HG03097 (cell line): ENCODE data around the gene HAS3.

Experiments used
- ATAC-seq: cut with Tn5 transposase; IDR thresholded peaks from one replicate; pipeline ENCODE4 v1.9.1; 2021; ENCODE audit not compliant: unreplicated experiment, low FRiP score

HAS3 gene

DNA sequence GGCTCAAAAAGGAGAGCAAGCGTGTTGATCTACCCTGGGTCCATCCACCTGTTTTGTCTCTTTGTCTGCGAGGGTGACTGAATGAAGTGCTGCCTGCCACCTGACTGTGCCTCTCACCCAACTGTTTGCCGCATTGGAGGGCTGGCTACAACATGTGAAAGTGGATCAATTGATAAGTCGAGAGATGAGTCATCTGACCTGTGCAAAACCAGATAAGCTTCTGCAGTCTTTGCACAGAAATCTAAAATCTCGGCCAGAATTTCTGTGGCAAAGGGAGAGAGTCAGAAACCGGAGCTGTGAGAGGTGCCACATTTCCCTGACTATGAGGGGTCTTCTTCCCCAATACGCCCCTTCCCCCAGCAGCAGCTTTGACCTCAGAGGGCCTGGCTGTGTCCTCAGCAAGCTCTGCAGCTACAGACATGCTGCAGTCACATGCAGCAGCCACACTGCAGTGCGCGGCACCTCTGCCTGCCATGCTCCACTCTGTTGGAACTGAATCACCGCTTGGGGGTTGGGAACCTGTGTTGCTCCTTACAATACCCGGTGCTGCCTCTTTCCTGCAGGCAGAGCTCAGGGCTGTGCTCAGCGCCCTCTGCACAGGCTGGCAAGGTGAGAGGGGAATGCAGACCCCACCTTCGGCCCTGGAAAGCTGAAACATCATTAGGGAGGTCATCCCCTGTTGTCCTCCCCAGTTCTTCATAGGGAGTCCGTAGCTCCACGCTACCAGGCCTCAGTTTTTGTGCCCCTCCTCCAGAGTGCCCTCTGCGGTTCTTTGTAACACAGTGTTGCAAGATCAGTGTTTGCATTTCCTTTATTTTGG, 16.2 kb upstream of the HAS3 start:
- ATAC-seq, result no peak

DNA sequence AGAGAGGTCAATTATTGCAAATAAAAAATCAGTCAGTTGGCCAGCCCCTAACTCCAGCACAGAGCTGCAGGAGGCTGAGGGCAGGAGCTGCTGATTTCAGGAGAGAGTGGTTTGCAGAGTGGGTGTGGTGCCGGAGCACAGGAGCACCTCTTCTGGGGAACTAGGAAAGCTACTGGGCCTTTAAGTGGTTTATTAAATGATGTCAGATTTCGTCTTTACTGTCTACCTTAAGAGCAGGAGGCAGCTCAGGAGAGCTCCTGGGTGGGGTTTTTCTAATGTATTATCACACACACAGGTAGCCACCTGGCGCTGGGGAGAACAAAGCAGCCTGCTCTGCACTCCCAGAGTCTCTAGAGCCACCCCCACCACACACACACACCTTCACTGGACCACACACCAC, 11.5 kb upstream of the HAS3 start:
- no peak for ATAC-seq

DNA sequence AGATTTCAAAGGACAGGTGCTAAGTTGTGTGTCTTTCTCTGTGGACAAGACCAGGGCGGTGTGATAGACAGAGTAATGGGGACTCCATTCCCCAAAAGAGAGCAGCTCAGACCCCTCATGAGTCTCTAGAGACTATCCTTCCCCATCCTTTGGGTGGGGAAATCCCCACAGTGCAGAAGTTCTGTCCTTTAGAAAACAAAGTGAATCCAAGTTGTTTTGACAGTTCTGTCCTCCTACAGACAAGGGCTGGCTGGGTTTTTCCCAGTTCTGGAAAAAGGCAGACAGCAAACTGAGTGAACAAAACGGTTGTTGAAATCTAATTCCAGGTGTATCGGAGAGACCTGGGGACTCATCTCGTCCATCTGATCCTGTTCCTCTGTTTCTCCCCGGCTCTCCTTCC, 11.0 kb upstream of the HAS3 start:
- ATAC-seq, result no peak

DNA sequence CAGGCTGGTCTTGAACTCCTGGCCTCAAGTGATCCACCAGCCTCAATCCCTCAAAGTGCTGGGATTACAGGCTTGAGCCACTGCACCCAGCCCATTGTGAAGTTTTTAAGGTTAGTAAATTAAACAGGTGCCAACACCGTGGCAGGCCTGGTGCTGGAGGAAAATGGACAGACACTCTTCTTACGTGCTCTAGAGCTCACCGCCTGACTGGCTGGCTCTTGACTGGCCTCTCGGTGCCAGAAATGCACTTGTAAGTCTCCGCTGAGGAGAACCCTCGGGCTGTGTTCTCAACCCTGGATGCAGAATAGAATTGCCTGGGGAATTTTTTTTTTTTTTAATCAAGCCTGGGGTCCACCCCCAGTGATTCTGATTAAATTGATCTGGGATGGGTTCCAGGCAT, 10.3 kb upstream of the HAS3 start:
- ATAC-seq, result no peak

DNA sequence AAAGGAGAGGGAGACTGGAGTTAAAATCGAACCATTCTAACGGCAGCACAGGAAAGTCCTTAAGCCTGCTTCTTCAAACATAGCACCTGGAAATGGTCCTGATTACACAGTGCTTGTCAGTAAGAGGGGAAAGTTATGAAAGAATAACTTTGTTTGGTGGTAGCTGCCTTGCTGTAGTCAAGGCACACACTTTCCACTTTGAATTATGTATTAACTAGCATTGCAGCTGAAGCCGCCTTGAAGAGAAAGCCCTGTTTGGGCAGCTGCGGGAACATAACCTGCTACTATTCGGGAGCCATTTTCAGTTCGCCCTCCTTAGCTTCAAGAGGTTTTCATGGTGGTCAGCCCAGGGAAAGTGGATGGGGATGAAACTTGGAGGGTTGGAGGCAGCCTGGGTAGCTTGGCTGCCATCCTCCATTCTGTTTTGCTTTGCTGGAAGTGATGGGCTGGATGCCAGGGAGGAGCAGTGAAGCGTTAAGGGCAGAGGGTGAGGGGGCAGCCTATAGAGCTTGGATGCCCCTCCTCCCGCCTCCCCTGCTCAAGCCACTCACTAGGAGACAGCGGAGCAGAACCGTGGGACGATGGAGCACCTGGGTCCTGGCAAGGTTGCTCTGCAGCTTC, 5.3 kb upstream of the HAS3 start:
- ATAC-seq, result no peak

DNA sequence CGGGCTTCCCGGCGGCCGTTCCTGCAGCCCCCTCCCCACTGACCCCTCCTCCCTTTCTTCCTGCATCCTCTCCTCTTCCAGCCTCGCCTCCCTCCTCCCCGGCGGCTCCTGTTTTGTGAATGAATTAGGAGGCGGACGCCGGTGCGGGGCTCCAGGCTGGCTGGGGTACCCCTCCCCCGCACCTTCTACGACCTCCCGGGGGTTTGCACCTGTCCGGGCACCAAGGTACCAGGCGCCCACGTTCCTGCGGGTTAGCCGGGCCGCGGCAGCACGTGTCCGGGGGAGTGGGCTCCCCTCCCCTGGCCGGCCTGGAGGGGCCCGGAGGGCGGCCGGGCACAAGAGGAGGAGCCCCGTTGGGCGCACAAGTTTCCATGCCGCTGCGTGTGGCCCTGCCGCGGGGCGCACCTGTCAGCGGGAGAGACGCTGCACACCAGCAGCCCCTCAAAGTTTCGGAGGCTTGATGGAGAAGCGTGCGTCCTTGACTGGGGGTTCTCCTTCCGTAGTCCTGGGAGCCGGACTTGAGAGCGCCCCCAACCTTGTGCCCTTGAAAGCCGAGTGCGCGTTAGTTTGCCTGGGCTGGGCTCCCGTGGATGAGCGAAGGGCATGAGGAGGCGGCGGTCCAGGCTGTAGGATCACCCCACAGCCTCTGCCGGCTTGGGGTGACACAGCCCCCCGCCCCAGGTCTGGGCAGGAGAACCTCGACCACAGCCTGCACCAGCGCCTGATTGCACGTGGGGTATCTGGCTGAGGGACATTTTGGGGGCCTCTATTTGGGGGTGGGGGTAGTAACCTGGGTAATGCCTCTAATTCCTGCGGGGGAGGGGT, 1.2 kb downstream of the HAS3 start:
- no peak for ATAC-seq

DNA sequence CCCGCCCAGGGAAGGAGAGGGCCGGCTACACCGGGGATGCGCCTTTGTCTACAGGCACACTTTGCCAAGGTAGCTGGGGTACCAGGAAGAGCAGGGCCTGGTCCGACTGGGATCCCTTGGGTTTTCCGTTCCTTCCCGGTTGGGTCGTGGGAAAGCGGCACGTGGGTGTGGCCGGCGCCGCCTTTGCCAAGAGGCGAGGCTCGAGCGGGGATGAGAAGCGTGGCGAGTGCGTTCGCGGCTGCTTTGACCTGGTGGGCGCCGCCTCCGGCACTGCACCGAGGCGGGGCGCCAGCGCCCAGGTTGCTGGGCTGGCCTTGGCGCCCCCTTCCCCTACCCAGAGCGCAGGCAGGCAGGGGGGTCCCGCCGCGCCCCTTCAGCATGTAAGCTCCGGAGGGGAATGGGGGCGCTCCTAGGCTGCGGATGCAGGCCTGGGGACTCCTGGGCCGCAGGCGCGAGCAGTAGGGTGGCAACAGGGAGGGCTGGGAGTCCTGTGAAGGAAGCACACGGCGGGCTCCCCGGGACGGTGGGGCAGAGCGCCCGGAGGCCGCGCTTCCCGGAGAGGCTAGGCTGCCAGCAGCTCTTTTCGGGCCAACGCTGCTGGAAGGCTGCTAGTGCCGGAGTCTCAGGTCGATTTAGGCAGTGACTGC, 2.0 kb downstream of the HAS3 start:
- no peak for ATAC-seq

DNA sequence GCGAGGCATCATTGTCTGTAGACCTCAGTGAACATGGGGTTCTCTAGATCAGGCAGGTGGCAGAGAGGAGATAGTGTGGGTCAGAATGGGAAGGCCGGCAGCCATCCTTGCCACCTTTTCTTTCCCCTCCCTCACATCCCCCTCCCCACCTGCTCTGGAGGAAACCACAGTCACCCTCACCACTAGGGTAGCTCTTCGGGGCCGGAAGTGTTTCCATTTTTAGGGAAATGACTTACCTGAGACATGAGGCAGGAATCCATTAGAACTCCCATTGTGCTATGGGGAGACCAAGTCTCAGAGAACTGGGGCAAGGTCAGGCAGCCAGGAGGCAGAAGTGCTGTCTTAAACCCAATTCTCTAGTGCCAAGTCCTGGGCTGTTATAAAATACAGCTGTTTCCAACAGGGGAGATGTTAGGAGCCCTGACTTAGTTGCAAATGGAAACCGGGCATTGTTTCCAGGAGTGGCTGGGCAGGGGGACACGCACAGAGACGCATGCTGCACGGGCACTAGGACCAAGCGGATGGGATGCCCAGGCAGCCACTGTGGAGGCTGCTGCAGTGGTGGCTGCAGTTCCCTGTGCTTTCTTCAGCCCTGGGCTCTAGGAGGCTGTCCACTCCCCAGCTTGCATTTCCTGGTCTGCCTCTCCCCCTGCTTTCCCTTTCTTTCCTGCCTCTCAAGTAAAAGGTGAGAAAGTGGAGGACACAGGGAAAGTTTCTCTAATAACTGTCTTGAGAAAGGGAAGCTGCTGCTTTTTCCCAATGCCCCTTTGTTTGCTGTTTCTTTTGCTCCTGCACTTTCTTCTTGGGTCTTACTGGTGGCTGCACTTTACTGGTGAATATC, 2.8 kb downstream of the HAS3 start:
- ATAC-seq, result no peak

DNA sequence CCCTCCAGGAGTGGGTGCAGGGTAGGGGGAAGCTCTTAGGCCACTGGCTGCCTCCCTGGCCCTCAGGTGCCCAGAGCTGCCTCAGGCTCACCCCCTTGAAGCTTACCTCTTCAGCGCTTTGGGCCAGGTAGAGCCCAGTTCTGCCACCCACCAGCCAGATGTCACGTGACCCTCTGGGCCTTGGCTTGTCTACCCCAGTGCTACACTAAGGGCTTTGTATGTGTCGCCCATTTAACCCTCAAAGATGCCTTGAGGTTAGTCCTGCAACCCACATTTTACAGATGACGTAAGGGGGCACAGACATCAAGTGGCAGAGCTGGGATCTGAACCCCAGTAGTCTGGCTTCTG, 3.4 kb downstream of the HAS3 start:
- no peak for ATAC-seq

DNA sequence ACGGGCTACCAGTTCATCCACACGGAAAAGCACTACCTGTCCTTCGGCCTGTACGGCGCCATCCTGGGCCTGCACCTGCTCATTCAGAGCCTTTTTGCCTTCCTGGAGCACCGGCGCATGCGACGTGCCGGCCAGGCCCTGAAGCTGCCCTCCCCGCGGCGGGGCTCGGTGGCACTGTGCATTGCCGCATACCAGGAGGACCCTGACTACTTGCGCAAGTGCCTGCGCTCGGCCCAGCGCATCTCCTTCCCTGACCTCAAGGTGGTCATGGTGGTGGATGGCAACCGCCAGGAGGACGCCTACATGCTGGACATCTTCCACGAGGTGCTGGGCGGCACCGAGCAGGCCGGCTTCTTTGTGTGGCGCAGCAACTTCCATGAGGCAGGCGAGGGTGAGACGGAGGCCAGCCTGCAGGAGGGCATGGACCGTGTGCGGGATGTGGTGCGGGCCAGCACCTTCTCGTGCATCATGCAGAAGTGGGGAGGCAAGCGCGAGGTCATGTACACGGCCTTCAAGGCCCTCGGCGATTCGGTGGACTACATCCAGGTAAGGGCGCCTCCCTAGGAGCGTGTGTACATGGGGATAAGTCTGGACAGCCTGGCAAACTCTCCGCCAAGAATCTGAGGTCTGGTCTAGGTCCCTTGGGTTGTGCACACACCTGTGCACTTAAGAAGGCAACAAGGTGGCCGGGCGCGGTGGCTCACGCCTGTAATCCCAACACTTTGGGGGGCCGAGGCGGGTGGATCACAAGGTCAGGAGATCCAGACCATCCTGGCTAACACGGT, 4.2 kb downstream of the HAS3 start:
- ATAC-seq, result no peak

DNA sequence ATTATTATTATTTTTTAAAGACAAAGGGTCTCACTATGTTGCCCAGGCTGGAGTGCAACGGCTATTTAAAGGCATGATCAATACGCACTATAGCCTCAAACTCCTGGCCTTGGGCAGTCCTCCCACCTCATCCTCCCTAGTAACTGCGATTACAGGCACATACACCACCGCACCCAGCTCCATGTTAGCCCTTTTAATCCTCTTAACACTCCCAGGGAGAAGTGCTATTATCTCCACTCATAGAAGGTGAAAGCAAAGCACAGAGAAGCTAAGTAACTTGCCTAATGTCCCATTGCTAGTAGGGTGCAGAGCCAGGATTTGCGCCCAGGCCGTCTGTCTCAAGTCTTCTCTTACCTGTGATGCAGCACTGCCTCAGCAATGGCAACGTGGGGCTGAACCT, 5.0 kb downstream of the HAS3 start:
- no peak for ATAC-seq

DNA sequence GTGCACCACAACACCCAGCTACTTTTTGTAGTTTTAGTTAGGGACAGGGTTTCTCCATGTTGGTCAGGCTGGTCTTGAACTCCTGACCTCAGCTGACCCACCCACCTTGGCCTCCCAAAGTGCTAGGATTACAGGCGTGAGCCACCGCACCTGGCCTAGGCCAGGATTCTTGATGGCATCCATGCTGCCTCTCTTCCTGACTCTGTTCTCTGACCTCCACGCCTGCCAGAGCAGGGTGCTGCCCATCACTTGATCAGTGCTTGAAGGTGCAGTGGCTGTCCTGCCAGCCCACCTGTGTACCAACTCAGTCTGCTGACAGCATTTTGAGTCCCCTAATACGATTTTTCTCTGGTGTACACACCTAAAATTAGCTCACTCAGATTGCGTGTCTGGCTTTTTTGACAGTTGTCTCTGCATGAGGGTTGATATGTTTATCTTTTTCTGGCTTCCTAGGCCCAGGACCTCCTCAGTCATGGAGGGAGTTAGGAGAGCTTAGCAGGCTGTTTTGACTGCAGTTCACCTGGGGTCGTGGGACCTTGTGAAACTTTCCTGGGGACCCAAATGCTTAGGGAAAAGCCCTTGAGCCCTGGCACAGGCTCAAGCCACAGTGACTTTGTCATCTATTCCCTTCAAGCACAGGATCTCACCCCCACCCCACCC, 5.9 kb downstream of the HAS3 start:
- ATAC-seq, result no peak

DNA sequence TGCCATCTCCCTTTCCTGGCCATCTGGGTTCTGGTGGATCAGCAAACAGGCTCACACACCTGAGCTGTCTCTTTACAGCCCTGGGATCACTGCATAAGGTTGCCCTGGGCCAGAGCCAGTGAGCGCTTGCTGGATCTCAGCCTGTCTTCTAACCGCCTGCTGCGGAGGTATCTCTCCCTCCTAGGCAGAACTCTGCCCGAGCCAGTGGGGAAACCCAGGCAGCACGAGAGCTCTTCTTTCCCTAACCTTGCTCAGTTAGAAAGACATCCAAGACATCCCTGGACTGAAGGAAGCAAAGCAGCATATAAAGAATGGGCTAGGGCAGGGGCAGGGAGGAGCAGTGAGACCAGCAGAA, 6.4 kb downstream of the HAS3 start:
- ATAC-seq, result no peak

DNA sequence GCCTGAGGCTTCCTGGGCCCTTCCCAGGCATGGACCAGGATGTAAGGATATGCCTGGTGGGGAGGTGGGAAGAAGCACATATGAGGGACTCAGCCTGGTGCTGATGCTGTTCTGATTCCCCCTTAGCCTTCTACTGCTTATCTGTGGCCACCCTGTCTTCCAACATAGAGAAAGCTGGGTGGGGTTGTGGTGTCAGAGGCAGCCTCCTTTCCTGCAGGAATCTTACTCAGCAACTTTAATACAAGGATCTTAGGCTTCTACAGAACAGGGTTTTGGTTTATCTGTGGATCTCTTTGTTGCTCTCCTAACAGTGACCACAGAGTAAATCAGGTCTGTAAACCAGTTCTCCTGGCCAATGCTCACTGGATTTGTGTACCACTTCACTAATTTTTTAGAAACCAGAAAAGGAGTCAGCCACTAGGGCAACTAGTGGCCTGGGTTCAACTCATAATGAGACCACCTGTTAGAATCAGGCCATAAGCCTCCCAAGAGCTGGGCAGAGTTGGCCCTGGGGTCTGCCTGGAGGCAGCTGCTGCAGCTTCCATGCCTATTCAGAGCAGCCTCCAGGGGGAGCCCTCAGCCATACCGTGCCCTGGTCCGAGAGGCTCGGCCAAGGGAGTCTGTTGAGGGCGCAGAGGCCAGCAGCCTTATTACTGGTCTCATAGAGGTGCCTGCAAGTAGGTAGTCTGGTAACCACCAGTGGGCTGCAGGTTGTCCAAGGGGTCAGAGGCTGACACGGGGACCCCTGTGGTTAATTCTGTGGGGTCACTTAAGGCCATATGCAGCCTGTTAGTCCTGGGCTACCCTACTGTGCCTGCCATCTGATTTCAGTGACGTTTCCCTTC, 7.1 kb downstream of the HAS3 start:
- no peak for ATAC-seq

DNA sequence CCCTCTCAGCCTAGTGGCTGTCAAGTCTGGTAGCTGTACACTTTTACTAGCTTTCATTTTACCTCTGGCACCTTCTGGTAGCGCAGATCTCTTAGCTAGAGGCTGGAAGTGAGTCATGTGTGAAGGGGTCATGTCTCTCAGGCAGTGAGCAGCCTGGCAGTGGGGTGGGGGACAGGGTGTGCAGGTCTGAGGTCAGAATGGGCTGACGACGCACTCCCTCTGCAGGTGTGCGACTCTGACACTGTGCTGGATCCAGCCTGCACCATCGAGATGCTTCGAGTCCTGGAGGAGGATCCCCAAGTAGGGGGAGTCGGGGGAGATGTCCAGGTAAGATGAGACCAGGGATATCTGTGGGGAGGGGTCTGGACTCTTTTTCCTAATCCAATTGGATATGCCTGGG, 7.8 kb downstream of the HAS3 start:
- ATAC-seq, result no peak

DNA sequence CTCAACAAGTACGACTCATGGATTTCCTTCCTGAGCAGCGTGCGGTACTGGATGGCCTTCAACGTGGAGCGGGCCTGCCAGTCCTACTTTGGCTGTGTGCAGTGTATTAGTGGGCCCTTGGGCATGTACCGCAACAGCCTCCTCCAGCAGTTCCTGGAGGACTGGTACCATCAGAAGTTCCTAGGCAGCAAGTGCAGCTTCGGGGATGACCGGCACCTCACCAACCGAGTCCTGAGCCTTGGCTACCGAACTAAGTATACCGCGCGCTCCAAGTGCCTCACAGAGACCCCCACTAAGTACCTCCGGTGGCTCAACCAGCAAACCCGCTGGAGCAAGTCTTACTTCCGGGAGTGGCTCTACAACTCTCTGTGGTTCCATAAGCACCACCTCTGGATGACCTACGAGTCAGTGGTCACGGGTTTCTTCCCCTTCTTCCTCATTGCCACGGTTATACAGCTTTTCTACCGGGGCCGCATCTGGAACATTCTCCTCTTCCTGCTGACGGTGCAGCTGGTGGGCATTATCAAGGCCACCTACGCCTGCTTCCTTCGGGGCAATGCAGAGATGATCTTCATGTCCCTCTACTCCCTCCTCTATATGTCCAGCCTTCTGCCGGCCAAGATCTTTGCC, 9.0 kb downstream of the HAS3 start:
- no peak for ATAC-seq

DNA sequence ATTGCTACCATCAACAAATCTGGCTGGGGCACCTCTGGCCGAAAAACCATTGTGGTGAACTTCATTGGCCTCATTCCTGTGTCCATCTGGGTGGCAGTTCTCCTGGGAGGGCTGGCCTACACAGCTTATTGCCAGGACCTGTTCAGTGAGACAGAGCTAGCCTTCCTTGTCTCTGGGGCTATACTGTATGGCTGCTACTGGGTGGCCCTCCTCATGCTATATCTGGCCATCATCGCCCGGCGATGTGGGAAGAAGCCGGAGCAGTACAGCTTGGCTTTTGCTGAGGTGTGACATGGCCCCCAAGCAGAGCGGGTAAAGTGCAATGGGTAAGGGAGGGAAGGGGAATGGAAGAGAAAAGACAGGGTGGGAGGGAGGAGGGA, 9.5 kb downstream of the HAS3 start:
- ATAC-seq, result no peak

DNA sequence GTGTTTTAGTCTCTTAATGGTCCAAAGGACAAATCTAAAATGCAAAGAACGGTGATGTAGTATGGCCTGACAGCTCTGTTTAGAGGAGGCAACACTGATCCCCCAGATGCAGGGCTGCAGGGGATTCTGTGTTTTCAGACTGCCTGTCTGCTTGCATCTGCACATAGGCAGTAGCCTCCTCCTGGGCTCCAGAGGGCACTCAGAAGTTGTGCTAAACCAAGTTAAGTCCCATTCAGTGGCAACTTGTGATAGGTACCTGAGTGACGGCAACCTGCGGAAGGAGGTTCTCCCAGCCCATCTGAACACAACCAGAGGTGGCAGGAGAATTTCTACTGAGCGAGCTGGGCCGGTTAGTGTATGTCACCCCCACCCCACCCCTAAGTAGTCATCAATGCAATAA, 9.9 kb downstream of the HAS3 start:
- no peak for ATAC-seq
